HG03196 (cell line): ENCODE data around the gene FHIT.

Experiments
- ATAC-seq: cut with Tn5 transposase; IDR thresholded peaks from one replicate; pipeline ENCODE4 v1.9.1; 2021; ENCODE audit not compliant: unreplicated experiment

FHIT gene

DNA sequence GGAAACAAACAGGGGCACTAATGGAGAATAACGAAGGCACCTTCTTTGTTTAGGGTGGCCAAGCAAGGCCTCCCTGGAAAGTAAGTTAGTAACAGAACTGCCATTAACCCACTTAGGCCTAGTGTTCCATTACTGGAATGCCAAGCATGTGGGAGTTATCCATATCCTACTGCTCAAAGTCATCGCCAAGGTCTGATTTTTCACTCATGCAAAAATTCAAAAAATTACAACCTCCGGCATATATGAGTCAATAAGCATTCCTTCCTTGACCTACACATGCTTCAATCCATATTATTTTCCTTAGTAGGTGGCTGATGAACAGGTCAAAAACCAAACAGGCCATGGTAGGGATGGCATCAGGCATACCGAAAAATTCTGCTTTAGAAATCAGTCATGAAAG is 1097.2 kb downstream of the FHIT start:
- ATAC-seq = no peak

DNA sequence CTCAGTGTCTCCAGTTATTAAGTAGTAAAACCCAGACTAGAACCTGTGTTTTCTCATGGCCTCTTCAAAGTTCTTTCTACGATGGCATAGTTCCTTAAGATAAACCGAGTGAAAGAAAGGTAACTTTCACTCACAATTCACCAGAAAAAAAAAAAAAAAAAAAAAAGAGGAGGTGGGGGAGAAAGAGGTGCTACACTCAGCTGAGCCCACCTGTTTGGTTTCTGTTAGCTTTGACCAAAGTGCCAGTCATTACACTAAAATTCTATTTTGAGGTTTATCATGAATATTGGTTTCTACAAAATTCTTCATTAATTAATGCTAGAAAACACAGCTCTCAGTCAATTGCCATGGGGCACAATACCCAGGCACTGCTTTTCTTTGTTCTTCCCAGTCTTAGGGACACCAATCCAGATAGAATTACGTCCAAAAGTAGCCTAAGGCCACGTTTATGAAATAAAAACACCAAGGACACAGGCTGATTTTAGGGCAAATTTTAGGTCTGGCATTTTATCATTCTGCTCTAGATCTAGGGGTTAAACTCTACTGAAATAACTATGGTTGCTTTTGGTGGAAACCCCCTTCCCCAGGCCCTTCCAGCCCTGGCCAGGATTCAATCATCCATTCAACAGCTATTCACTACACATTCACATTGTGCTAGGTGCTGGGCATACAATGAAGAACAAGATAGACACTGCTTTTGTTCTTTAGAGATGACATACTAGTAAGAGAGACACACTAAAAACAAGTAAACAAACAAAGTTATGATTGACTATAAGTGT is 1097.8 kb downstream of the FHIT start:
- no peak for ATAC-seq

DNA sequence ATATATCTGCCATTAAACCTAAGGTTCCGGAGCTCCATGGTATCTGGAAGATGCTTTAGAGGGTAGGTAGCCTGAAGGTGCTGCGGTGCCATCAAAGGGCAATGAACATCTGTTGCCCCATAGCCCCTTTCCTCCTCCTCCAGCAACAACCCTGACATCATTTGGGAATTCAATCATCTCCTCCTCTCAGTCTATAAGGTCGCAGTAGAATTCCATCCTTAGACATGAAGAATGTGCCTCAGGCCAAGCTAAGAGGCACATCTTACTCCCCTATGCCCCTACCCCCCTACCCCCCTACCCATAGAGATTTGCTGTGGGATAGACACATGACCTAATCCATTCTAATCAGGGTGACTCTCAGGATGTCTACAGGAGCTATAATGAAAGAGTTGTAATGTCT is 1101.8 kb downstream of the FHIT start:
- ATAC-seq = no peak

DNA sequence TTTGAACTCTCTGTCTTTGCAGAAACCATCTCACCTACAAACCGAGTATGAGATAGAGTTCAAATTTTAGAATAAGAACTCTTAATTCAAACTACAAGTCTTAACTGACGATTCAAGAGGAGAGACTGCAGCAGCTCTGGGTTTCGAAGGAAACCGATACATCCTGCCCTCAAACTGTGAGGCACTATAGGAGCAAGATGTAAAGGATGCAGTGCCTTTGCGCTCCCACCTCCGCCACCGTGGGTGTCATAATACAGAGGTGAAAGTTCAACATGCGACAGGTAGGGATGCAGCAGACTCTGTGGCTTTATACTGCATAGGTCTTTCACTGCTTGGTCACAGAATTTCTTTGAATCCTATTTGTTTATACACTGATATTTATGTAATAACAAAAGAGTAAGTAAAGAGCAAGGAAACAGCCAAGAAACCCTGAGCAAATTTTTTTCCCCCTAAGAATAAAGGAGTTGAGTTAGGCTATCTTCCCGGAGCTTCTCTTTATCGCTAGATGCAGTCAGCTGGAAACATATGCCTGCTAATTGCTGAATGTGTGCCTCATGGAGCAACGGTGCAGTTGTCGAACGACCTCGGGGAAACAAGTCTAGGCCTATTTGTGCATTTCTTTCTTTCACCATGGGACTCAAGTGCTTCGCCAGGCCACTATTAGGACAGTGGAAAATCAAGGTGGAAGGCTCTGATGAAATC is 1103.9 kb downstream of the FHIT start:
- no peak for ATAC-seq

DNA sequence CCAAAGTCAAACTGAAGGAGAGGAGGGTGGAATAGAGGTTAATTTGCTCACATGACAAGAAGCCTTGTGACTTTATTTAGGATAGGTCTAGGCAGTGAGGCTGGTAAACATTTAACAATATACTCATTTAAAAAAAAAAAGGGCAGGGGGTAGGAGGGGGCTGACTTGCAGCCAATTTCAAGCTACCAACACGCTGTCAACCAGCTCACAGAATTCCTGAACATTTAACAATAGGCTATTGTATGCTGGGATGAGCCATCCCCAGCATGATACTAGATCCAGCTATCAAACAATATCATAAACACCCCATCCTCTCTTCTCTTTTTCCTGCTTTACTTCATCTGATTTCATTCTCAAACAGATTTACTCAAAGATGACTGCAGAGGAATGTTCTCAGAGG is 1105.1 kb downstream of the FHIT start:
- ATAC-seq = no peak

DNA sequence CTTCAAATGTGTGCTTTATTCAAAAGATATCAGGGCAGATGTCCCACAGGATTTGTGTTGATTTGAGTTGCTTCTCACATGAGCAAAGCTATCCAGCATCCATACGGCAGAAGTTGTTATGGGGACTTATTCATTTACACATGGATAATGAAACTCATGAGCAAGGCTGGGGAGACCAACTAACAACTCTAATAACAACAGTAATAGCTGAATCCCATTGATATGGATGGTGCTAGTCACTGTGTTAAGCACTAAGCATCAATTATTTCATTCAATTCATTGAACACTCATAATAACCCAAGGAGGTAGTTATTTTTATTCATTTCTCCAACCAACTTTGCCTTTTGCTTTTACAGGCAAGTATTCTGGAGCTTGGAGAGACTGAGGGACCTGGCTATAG is 1107.2 kb downstream of the FHIT start:
- ATAC-seq = no peak

DNA sequence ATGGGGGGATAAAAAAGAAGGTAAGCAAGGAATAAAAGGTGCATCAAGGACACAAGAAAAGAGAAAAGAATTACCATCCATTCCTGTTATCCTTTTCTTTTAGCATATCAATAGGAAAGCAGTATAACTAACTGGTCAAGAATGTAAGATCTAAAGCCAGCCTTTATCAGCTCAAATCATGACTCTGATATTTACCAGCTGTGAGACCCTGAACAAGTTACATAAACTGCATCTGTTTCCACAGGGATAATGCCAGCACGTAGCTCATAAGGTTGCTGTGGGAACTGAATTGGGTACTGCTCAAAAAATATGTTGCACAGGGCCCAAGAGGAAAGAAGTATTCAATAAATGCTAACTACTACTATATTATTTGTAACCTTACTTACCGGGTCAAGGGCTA is 1109.2 kb downstream of the FHIT start:
- ATAC-seq = no peak

DNA sequence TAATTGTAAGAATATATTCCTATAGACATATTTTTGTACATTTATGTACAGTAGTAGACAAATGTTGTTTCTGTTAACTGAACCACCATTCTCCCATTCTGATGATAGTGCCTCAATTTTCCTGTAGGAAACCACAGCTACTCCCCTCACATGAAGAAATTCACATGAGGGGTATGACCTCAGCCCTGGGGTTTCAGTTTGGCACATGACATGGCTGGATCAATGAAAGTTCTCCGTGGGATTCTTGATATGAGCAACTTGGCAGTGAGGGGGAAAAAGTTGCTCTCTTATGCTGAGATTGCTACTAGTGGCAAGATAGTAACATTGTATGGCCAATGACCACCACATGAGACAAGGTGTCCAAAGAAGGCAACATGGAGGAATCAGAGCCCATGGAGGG is 1111.1 kb downstream of the FHIT start:
- ATAC-seq = no peak

DNA sequence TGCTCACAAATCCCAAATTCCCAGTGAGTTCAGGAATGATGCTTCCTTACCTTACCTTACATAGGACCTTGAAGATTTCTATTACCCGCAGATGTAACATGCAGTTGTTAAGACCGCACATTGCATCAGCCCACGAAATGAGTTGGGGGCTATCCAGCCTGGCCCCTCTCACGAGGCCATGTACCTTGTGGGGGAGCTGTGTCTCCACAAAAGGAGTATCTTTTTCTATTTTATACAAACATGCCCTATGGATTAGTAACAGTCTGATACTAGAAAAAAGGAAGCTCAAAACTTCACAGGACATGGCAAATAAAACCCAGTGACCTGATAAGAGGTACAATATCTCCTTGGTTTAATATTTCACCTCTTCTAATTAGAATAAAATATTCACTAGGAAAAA is 1114.7 kb downstream of the FHIT start:
- ATAC-seq = no peak

DNA sequence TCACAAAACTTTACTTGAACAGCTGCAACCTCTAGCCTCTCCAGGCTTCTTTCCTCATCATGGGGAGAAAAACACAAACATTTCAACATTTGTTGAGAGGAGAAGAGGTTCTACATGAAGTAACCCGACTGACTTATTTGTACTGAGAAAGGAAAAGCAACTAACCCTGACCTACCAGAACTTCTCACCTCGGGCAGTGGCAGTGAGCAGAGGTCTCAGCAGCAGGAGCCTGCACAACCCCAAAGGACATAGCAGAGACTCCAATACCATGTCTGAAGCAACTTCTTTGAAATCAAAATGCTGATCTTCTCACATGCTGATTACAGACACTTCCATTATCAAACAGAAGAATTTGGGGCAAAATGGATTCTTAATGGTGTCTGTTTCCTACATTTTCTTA is 1115.8 kb downstream of the FHIT start:
- ATAC-seq = no peak

DNA sequence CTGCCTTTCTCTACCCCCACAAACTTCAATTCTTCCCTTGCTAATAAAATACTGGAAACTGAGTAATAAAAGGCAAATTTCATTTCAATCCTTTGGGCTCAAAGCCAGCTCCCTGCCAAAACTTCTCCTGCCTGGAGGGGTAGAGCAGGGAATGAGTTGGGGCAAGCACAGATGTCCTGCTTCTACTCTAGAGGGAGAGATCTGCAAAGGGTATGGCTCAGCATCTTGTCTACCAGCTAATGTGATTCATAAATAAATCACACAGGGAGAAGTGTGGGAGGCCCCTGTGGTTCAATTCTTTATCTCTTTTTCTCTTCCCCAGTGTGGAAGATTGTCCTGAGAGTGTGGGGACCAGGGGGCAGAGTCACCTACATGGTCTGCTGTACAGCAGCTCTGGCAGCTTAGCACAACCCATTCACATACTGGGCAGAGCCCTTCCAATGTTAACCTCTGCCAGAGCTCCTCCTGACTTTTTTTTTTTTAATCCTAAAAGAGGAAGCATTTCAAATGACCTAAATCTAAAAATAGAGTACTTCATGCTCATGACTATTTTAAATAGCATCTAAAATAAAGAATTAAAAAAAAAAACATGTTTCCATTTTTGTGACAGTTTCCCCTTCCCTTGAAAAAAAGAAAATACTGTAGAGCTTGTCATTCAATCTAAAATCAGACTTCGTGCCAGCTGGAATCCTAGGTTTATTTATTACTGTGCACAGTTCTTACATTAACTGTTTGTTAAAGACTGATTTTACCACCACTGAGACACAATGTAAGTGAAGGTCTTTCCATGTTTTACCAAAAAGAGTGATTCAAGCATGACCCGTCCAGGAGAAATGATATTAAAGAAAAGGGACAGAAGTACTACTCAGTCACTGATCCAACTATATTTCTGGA is 1117.7 kb downstream of the FHIT start:
- ATAC-seq = no peak

DNA sequence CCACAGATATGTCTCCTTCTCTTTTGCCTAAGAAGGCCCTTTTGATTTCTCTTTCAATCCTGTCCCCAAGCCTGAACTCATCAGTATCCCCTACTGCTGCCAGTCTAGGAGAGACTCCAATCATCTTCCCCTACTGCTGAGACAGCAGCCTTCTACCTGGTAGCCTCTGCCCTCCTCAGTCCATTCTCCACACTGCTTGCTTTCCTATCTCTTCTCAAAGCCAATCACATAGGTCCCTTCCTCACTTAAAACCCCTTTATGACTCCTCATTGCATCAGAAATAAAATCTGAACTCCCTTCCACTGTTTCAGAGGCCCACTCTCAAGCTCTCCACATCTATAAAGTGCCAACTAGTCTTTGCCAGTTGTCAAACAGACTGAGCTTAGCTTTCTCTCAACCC is 1119.6 kb downstream of the FHIT start:
- no peak for ATAC-seq

DNA sequence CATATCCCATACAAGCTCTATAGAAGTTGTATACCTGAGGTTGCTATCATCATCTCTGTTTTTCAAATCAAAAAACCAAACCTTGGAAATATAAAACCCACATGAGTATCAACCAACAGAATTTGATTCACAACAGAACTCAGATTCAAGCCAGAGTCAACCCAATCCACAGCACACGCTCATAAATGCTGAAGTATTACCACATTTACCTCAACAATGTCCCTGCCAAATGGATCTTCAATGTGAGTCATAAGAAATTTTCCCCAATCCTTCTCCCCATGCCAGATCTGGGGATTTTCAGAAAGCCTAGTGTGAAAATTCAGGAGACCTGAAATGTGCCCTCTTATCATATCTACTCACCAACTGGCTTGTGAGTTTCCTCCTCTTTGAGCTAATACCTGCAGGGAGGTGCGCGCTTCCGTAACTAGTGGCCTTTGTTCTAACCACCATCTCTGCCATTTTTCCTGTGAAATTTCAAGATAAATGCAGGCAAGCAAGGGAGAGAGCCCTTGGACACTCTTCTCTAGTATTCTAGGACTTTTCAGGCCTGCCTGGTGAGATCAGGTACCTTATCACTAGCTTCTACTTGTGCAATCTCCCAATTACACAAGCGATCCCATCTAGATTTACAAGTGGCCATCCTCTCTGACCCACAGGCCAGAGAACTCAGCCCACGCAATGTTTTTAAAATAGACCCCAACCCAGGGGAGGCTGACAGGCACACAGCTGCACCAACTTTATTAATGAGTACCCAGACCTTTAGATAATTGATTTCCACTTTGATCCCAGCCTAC is 1124.5 kb downstream of the FHIT start:
- no peak for ATAC-seq

DNA sequence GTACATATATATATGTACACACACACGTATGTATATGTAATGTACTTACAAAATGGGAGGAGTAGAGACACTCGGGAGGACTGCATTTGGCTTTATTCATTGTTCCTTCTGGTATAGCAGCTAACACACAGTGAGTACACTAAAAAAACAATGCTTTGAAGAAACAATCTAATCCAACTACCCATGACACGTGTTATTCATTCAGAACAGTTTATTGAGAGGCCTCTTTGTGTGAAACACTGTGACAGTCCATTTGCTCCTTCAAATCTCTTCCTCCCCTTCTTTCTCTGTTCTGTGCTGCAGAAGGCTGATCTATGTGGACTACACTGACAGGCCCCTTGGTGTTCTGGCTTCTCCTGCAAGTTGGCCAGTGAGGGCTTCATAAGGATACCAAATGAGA is 1125.6 kb downstream of the FHIT start:
- ATAC-seq = no peak

DNA sequence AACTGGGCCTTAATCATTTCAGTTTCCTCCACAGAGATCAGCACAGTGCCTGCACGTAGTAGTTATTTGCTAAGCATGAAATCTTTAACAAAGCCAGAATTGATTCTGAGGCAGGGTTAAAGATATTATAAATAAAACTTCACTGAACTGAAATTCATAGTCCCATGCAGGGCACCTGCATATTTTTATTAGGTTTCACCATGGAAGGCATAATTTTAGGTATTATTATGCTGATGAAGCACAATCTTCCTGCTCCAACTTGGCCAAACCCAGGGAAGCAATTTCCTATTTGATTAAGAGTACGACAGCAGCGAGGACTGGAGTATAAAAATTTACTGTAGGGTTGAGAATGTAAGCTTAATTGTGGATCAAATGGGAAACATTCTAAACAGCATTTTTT is 1131.0 kb downstream of the FHIT start:
- no peak for ATAC-seq

DNA sequence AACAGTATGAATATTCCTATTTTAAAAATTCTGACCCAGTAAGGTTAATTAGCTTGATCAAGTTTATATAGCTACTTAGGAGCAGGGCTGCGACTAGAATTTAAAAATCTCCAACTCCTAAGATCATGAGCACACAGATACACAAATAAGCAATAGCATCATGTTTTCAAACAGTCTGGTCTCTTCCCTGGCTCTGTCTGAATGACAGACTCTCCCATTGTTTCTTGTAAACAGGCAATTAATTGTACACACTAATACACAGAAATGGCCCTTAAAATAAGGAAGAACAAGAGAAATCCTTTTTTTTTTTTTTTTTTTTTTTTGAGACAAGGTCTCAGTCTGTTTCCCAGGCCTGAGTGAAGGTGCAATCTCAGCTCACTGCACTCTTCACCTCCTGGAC is 1137.1 kb downstream of the FHIT start:
- no peak for ATAC-seq

DNA sequence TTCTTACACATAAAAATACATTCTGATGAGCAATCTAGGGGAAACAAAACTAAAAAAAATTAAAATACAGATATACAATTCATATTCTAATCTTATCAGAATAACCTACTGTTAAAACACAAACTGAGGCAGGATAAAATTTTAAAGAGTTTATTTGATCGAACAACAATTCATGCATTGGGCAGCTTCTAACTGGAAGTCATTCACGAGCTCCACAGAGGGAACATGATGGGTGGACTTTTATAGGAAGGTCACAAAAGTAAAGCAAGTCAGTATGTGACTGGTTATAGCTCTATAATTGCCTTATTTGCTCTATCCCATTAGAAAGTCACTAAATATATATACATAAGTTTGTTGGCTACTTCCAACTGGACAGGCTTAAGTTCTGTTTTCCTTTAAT is 1144.0 kb downstream of the FHIT start:
- ATAC-seq = no peak

DNA sequence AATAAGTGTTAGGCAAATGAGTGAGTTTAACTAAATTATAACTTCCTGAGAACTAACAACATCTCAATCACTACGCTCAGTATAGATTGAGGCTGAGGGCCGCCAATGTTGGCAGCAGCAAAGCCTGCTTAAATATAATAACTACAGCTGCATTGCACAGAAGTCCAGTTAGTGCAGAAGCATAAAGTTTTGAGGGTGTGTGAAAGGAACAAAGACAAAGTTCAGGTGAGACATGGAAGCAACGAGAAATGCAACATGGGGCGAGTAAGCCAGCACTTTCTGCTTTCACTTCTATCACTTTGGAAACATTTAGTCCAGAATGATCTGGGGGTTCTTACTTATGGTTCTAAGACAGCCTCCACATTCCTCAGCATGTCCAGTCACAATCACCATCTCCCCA is 1149.1 kb downstream of the FHIT start:
- ATAC-seq = no peak

DNA sequence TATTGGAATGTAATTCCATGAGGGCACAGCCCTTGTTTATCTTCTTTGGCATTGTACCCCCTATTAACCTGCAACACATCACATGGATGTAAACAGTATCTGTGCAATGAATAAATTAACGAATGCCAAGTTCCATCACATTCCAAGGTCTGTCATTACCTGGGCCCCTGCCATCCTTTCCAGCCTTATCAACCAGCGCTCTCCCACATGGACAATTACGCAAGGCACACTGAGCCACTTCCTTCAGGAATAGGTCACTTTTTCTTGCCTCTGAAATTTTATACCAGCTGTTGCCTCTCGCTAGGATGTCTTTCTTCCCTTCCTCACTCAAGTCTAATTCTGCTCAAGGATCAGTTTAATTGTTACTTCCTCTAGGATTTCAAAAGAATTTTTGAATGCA is 1149.6 kb downstream of the FHIT start:
- ATAC-seq = no peak

DNA sequence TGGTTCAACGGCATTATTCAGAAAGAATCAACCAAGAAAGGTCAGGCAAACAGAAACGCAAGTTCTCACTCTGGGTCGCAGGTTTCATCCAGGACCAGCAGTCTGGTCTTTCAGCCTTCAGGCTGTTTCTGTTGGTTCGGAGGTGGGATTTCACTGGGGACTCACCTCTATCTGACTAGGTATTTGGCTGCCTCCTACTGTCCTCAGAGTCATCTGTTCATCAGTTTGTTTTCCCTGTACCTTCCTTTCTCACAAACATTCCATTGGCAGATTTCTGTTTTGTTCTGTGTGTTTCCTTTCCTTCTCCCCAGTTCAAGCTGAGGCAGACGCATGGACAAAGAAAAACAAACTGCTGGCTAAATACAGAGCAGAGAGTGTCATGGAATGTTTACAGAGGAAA is 1154.8 kb downstream of the FHIT start:
- ATAC-seq = no peak

DNA sequence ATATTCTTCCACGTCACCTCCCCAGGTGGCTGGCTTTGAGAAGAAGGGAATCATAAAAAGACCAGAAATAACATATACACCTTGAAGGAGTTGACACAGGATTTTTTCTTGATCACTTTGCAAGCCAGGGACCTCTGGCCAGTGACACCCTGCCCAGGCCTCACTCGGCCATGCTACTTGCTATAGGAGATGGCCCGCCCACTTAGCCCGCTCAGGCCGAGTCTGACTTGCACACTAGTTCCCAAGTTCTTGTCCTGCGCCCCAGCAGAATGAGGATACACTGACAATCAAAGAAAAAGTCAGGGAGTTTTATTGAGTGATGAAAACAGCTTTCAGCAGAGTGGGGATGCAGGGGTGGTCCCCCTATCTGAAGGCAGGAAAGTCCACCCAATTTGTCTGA is 1155.3 kb downstream of the FHIT start:
- no peak for ATAC-seq
